GM12872 (cell line): ENCODE measurements around the gene TNIK.

Experiments used
- TF ChIP-seq, protein P1 (sequence below): IDR thresholded peaks from 3 replicates; pipeline ENCODE4 v1.5.1; 2011; ENCODE audit warnings: low read depth, mild to moderate bottlenecking, low read length, moderate library complexity; ENCODE audit not compliant: insufficient read depth

Gene TNIK

GRCh38 chr3:171488479-171488878 is 28.3 kb upstream of the TNIK start:
- TF ChIP-seq, protein P1, sequence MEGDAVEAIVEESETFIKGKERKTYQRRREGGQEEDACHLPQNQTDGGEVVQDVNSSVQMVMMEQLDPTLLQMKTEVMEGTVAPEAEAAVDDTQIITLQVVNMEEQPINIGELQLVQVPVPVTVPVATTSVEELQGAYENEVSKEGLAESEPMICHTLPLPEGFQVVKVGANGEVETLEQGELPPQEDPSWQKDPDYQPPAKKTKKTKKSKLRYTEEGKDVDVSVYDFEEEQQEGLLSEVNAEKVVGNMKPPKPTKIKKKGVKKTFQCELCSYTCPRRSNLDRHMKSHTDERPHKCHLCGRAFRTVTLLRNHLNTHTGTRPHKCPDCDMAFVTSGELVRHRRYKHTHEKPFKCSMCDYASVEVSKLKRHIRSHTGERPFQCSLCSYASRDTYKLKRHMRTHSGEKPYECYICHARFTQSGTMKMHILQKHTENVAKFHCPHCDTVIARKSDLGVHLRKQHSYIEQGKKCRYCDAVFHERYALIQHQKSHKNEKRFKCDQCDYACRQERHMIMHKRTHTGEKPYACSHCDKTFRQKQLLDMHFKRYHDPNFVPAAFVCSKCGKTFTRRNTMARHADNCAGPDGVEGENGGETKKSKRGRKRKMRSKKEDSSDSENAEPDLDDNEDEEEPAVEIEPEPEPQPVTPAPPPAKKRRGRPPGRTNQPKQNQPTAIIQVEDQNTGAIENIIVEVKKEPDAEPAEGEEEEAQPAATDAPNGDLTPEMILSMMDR, result no peak

DNA sequence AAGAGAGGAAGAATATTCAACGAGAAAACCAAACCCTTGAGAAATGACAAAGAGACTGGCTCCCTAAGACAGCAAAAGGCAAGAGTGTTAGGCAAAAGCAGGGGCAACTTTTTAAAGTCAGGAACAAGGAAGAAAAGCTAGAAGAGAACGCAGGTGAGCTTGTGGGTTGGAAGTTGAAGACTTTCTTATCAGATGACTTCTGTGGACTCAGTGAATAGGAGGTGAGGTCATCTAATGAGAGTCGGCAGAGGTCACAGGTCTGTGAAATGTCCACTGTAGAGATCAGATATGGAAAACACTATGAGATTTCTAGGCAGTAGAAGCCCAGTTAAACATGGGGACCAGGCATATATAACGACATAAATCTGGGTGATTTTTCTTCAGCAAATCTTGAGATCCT is 27.2 kb upstream of the TNIK start:
- TF ChIP-seq, protein P1, result no peak

DNA sequence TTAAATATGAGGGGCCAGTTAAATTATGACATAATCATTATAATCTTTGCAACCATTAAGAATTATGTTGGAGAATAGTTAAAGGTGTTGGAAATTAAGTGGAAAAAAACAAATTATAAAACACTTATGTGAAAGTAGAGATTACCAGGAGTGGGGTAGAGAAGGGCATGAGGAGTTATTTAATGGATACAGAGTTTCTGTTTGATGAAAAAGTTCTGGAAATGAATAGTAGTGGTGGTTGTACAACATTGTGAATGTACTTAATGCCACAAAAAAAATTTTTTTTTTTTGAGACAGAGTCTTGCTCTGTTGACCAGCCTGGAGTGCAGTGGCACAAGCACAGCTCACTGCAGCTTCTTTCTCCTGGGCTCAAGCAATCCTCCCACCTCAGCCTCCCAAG is 25.1 kb upstream of the TNIK start:
- TF ChIP-seq, protein P1, result no peak

GRCh38 chr3:171481011-171481410 is 20.8 kb upstream of the TNIK start:
- TF ChIP-seq, protein P1, result no peak

- TF ChIP-seq, protein P1, result no peak
Measured at GRCh38 chr3:171480526-171480925, 20.3 kb upstream of the TNIK start.

GRCh38 chr3:171476532-171477102 is 16.4 kb upstream of the TNIK start:
- TF ChIP-seq, protein P1, result no peak

DNA sequence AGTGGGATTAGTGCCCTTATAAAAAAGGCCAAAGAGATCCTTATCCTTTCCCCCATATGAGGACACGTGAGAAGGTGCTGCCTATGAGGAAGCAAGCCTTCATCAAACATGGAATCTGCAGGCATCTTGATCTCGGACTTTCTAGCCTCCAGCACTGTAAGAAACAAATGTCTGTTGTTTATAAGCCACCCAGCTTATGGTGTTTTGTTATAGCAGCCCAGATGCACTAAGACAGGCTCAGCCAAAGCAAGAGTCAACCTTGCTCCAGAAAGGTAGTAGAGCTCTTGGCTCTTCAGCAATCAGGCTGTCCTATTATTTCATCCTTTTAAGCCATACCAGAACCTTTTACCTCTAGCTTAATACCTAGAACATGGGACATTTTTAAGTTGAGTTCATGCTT is 12.3 kb upstream of the TNIK start:
- TF ChIP-seq, protein P1, result no peak

DNA sequence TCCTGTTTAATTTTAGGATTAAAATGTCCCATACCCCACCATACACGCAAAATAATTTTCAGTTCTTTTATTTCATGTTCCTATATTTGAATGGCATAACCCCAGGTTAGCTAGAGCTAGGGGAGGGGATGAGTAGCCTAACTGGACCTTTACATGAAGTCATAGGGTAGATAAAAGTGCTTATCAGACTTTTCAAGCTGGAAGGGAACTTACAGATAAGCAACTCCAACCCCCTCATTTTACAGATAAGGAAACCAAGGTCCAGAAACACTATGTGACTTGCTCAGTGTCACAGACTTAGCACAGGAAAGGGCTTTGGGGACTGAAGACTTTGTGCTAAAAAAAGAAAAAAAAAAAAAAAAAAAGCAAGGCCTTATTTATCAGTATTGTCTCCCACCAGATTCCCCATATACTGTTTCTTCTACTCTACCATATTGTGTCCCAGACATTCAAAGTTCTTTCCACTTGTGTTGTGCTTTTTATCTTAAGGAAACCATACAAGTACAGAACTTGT is 10.6 kb upstream of the TNIK start:
- TF ChIP-seq, protein P1, result no peak
